SK-N-SH (cell line): Measurements from ENCODE around the gene TGM4. TPM values are rescaled to one million over a fixed set of nuclear protein-coding genes. Genes with fewer than 3 reads are reported as not detected.

Source experiments
- CTCF ChIA-PET: fragments of 300-600, 350-600 bp; formaldehyde crosslinking; extraction: SDS; loops from one replicate; lab custom pipeline; 2021; lab: Yijun Ruan, JAX
- POLR2A ChIA-PET: fragments of 350-600 bp; sonication (Branson Sonifier 250); formaldehyde crosslinking; extraction: SDS; loops from one replicate; lab custom pipeline; 2020; ENCODE audit warnings: antibody characterized with exemption, inconsistent platforms; lab: Yijun Ruan, JAX
- DNase-seq: peaks from one replicate; pipeline ENCODE4 v3.0.0; 2012
- H2AFZ ChIP-seq: fragments of 200-600 bp; sonication (generic); 2 replicates; pipeline ENCODE4 v1.8.1; 2016; ENCODE audit warnings: antibody characterized with exemption, mild to moderate bottlenecking, low read depth
- H3F3A ChIP-seq: fragments of 200-600 bp; sonication (generic); replicated peaks from 2 replicates; pipeline ENCODE3; 2016; ENCODE audit warnings: antibody characterized with exemption, mild to moderate bottlenecking; ENCODE audit not compliant: insufficient read depth
- H3K27ac ChIP-seq, 2 experiments: fragments of 200-500 bp in 1 of 2; fragments of 200-600 bp in 1 of 2; sonication (Bioruptor generic) in 1 of 2; sonication (generic), shearing (Covaris generic) in 1 of 2; 2 replicates each; pipeline versions ENCODE4 v1.5.1 to v1.6.1; 2014 to 2016; ENCODE audit warnings: low read depth in 2 of 2, inconsistent platforms in 1 of 2, low read length in 1 of 2, mild to moderate bottlenecking in 1 of 2, mixed read lengths in 1 of 2
- H3K27me3 ChIP-seq: fragments of 200-600 bp; sonication (generic), shearing (Covaris generic); 2 replicates; pipeline ENCODE4 v1.6.1; 2016; ENCODE audit warnings: mixed run types; ENCODE audit not compliant: insufficient read depth
- H3K36me3 ChIP-seq, 2 experiments: fragments of 200-500 bp in 1 of 2; fragments of 200-600 bp in 1 of 2; sonication (Bioruptor generic) in 1 of 2; sonication (generic) in 1 of 2; replicated peaks in 1 of 2; 2 replicates each; pipeline versions ENCODE3 to v1.5.1; 2014 to 2016; ENCODE audit warnings: low read length in 1 of 2, mild to moderate bottlenecking in 1 of 2; ENCODE audit not compliant: insufficient read depth in 2 of 2, control insufficient read depth in 1 of 2
- H3K4me1 ChIP-seq, 2 experiments: fragments of 200-500 bp in 1 of 2; fragments of 200-600 bp in 1 of 2; sonication (Bioruptor generic) in 1 of 2; sonication (generic), shearing (Covaris generic) in 1 of 2; 2 replicates each; pipeline versions ENCODE4 v1.5.1 to v1.6.1; 2014 to 2016; ENCODE audit warnings: low read depth in 1 of 2, low read length in 1 of 2, mixed run types in 1 of 2; ENCODE audit not compliant: insufficient read depth in 2 of 2, control insufficient read depth in 1 of 2
- H3K4me2 ChIP-seq: fragments of 200-600 bp; sonication (generic), shearing (Covaris generic); 2 replicates; pipeline ENCODE4 v1.6.1; 2017; ENCODE audit warnings: mixed run types
- H3K4me3 ChIP-seq, 2 experiments: fragments of 200-500 bp in 1 of 2; fragments of 200-600 bp in 1 of 2; sonication (Bioruptor generic) in 1 of 2; sonication (generic), shearing (Covaris generic) in 1 of 2; 2 replicates each; pipeline versions ENCODE4 v1.5.1 to v1.8.1; 2014 to 2016; ENCODE audit warnings: low read depth in 2 of 2, inconsistent platforms in 1 of 2, low read length in 1 of 2, mild to moderate bottlenecking in 1 of 2, mixed read lengths in 1 of 2, moderate library complexity in 1 of 2
- H3K79me2 ChIP-seq: fragments of 200-600 bp; sonication (generic); 2 replicates; pipeline ENCODE4 v1.8.1; 2017; ENCODE audit warnings: mild to moderate bottlenecking; ENCODE audit not compliant: insufficient read depth
- H3K9ac ChIP-seq: fragments of 200-600 bp; sonication (generic); 2 replicates; pipeline ENCODE4 v1.6.1; 2017; ENCODE audit warnings: mixed run types
- H3K9me2 ChIP-seq: fragments of 200-600 bp; sonication (generic); 2 replicates; pipeline ENCODE4 v1.6.1; 2017; ENCODE audit warnings: mixed run types
- H3K9me3 ChIP-seq: fragments of 200-600 bp; sonication (generic); 2 replicates; pipeline ENCODE4 v1.6.1; 2017; ENCODE audit warnings: mixed run types, mild to moderate bottlenecking, moderate library complexity
- H4K20me1 ChIP-seq: fragments of 200-600 bp; sonication (generic); 2 replicates; pipeline ENCODE4 v1.6.1; 2017; ENCODE audit warnings: mild to moderate bottlenecking, mixed run types; ENCODE audit not compliant: insufficient read depth
- EZH2phosphoT487 ChIP-seq: fragments of 200-600 bp; sonication (generic); IDR thresholded peaks from 2 replicates; pipeline ENCODE4 v1.6.1; 2017; ENCODE audit warnings: low read depth, mixed run types, mild to moderate bottlenecking, antibody characterized with exemption, moderate library complexity, borderline replicate concordance
- FOXJ3 ChIP-seq: sonication (generic); formaldehyde crosslinking; IDR thresholded peaks from 2 replicates; pipeline ENCODE4 v1.5.1; 2020; ENCODE audit warnings: mild to moderate bottlenecking, missing genetic modification reagents
- FOXM1 ChIP-seq: IDR thresholded peaks from 2 replicates; pipeline ENCODE4 v1.4.0; 2012; ENCODE audit warnings: low read depth, mild to moderate bottlenecking
- GATA2 ChIP-seq: sonication (generic); formaldehyde crosslinking; IDR thresholded peaks from 2 replicates; pipeline ENCODE4 v1.5.0; 2020; ENCODE audit warnings: mild to moderate bottlenecking, missing genetic modification reagents
- JUND ChIP-seq: IDR thresholded peaks from 2 replicates; pipeline ENCODE4 v1.4.0; 2012
- MEF2A ChIP-seq: IDR thresholded peaks from 2 replicates; pipeline ENCODE4 v1.4.0; 2012; ENCODE audit warnings: low read depth, borderline replicate concordance
- MXI1 ChIP-seq: IDR thresholded peaks from 2 replicates; pipeline ENCODE4 v1.6.1; 2012; ENCODE audit warnings: mild to moderate bottlenecking, low read depth, low read length, improper control_type of control experiment
- NRF1 ChIP-seq: IDR thresholded peaks from 2 replicates; pipeline ENCODE4 v1.6.1; 2012; ENCODE audit warnings: low read depth, mild to moderate bottlenecking, low read length
- RCOR1 ChIP-seq: fragments of 150-350 bp; IDR thresholded peaks from 2 replicates; pipeline ENCODE4 v1.6.1; 2017; ENCODE audit warnings: antibody characterized with exemption, low read length
- RXRA ChIP-seq: IDR thresholded peaks from 2 replicates; pipeline ENCODE4 v1.4.0; 2012; ENCODE audit warnings: low read depth, mild to moderate bottlenecking, borderline replicate concordance
- TAF1 ChIP-seq: IDR thresholded peaks from 2 replicates; pipeline ENCODE4 v1.6.1; 2012; ENCODE audit warnings: low read depth, mild to moderate bottlenecking, low read length, moderate library complexity, borderline replicate concordance
- TCF12 ChIP-seq: IDR thresholded peaks from 2 replicates; pipeline ENCODE4 v1.4.0; 2012
- TEAD4 ChIP-seq: IDR thresholded peaks from 2 replicates; pipeline ENCODE4 v1.4.0; 2012; ENCODE audit warnings: mild to moderate bottlenecking, borderline replicate concordance; ENCODE audit not compliant: insufficient read depth
- YY1 ChIP-seq: IDR thresholded peaks from 2 replicates; pipeline ENCODE4 v1.4.0; 2012; ENCODE audit warnings: low read depth, mild to moderate bottlenecking
- WGBS: methylation state at CpG from one replicate; pipeline ENCODE4 v1.1.6; 2017; ENCODE audit warnings: low lambda C conversion rate; 5-methylcytosine and 5-hydroxymethylcytosine counted together
- polyA plus RNA-seq, 3 experiments: library from polyadenylated mRNA; depleted of rRNA; stranded (reverse); fragments of >200 nt; gene quantifications; 2 replicates each; pipeline ENCODE4 v1.2.3, GENCODE V29; 2012
- TF ChIP-seq, protein P1 (sequence below): IDR thresholded peaks from 2 replicates; pipeline ENCODE4 v1.4.0; 2012; ENCODE audit warnings: low read depth, borderline replicate concordance
- TF ChIP-seq, protein P2 (sequence below): fragments of 150-350 bp; IDR thresholded peaks from 2 replicates; pipeline ENCODE4 v1.6.1; 2017; ENCODE audit warnings: antibody characterized with exemption, low read length, low read depth, borderline replicate concordance
- TF ChIP-seq, protein P3 (sequence below): fragments of 200-600 bp; sonication (generic); IDR thresholded peaks from 2 replicates; pipeline ENCODE4 v1.6.1; 2017; ENCODE audit warnings: antibody characterized with exemption, mild to moderate bottlenecking, moderate library complexity
- TF ChIP-seq, protein P4 (sequence below): IDR thresholded peaks from 2 replicates; pipeline ENCODE4 v1.4.0; 2012; ENCODE audit warnings: low read depth, borderline replicate concordance
- TF ChIP-seq, protein P5 (sequence below): IDR thresholded peaks from 2 replicates; pipeline ENCODE4 v1.6.1; 2012; ENCODE audit warnings: mild to moderate bottlenecking, low read depth, low read length, moderate library complexity

TGM4 gene
- polyA plus RNA-seq, 1 of the 3 experiments (the other 2 are of a cell fraction), result 0.12 TPM

DNA sequence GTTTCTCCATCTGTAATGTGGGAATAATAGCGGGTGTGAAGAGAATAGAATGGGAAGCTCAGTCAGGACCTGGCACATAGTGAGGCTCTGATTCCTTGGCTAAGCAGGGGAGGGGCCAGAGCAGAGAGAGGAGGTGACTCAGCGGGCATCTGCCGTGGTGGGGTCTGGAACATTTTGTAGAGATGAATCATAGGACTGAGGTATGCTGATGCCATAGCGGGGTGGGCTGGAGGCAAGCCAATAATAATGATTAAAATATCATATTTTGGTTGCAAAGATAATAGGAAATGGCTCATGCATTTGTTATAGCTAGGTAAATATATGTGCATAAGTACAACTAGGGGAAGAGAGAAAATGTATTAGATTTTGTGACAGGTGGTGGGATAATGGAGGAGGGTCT is 11.2 kb downstream of the TGM4 start (continued):
- TF ChIP-seq, protein P1, sequence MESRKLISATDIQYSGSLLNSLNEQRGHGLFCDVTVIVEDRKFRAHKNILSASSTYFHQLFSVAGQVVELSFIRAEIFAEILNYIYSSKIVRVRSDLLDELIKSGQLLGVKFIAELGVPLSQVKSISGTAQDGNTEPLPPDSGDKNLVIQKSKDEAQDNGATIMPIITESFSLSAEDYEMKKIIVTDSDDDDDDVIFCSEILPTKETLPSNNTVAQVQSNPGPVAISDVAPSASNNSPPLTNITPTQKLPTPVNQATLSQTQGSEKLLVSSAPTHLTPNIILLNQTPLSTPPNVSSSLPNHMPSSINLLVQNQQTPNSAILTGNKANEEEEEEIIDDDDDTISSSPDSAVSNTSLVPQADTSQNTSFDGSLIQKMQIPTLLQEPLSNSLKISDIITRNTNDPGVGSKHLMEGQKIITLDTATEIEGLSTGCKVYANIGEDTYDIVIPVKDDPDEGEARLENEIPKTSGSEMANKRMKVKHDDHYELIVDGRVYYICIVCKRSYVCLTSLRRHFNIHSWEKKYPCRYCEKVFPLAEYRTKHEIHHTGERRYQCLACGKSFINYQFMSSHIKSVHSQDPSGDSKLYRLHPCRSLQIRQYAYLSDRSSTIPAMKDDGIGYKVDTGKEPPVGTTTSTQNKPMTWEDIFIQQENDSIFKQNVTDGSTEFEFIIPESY, result peak; percentile 76; the same call in 1 of the 2 replicates
- TF ChIP-seq RCOR1, result no peak
- TF ChIP-seq, protein P2, sequence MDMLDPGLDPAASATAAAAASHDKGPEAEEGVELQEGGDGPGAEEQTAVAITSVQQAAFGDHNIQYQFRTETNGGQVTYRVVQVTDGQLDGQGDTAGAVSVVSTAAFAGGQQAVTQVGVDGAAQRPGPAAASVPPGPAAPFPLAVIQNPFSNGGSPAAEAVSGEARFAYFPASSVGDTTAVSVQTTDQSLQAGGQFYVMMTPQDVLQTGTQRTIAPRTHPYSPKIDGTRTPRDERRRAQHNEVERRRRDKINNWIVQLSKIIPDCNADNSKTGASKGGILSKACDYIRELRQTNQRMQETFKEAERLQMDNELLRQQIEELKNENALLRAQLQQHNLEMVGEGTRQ, result no peak
- TF ChIP-seq JUND, result peak; percentile 99
- TF ChIP-seq, protein P3, sequence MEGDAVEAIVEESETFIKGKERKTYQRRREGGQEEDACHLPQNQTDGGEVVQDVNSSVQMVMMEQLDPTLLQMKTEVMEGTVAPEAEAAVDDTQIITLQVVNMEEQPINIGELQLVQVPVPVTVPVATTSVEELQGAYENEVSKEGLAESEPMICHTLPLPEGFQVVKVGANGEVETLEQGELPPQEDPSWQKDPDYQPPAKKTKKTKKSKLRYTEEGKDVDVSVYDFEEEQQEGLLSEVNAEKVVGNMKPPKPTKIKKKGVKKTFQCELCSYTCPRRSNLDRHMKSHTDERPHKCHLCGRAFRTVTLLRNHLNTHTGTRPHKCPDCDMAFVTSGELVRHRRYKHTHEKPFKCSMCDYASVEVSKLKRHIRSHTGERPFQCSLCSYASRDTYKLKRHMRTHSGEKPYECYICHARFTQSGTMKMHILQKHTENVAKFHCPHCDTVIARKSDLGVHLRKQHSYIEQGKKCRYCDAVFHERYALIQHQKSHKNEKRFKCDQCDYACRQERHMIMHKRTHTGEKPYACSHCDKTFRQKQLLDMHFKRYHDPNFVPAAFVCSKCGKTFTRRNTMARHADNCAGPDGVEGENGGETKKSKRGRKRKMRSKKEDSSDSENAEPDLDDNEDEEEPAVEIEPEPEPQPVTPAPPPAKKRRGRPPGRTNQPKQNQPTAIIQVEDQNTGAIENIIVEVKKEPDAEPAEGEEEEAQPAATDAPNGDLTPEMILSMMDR, result no peak
- peak; percentile 76; the same call in 1 of the 2 replicates for TF ChIP-seq RXRA
- no peak for TF ChIP-seq GATA2 (CRISPR knock-in tag)
- TF ChIP-seq MEF2A, result 0 out of 2 replicates have a peak, but pooled peaks have one; percentile 13
- no peak for TF ChIP-seq MXI1
- no peak for TF ChIP-seq EZH2phosphoT487
- TF ChIP-seq, protein P4, sequence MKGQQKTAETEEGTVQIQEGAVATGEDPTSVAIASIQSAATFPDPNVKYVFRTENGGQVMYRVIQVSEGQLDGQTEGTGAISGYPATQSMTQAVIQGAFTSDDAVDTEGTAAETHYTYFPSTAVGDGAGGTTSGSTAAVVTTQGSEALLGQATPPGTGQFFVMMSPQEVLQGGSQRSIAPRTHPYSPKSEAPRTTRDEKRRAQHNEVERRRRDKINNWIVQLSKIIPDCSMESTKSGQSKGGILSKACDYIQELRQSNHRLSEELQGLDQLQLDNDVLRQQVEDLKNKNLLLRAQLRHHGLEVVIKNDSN, result no peak
- TF ChIP-seq FOXM1, result no peak
- TF ChIP-seq TCF12, result peak; percentile 97
- no peak for TF ChIP-seq TAF1

DNA sequence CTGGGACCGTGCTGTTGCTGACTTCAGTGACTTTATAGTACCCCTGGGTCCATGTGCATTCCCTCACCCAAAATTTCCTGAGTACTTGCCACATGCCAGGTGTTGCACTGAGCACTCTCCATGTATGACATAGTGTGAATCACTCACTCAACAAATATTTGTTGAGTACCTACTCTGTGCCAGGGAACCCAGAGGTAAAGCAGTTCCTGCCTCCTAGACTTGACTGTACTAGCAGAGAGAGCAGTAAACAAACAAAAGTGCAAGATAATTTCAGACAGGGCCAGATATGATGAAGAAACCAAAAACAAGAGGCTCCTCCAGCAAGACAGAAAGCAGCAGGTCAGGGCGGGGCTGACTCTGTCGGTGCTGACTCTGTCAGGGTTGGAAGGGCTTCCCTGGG is 12.2 kb downstream of the TGM4 start:
- Histone ChIP-seq H2AFZ (no peak overlapping the region), H3K9me2 (no peaks in the 10 kb centered on the region), H3K9me3 (no peaks in the 10 kb centered on the region), H3K4me3 (no peak overlapping the region), H3K36me3 (no peaks in the 10 kb centered on the region), H4K20me1 (no peaks in the 10 kb centered on the region)
- CTCF ChIA-PET, result interaction anchor here (0.8 kb wide), 1 partner anchor 16 kb away, joined by 4 read pairs; no protein-coding TSS in a partner anchor
- WGBS, result 64% methylated on average over 2 of the region's 3 CpGs
- DNase-seq, result no peak
- TF ChIP-seq TAF1 (no peak), NRF1 (no peak), YY1 (no peak), TEAD4 (no peak), FOXJ3 (CRISPR knock-in tag) (no peak)
- TF ChIP-seq, protein P5, sequence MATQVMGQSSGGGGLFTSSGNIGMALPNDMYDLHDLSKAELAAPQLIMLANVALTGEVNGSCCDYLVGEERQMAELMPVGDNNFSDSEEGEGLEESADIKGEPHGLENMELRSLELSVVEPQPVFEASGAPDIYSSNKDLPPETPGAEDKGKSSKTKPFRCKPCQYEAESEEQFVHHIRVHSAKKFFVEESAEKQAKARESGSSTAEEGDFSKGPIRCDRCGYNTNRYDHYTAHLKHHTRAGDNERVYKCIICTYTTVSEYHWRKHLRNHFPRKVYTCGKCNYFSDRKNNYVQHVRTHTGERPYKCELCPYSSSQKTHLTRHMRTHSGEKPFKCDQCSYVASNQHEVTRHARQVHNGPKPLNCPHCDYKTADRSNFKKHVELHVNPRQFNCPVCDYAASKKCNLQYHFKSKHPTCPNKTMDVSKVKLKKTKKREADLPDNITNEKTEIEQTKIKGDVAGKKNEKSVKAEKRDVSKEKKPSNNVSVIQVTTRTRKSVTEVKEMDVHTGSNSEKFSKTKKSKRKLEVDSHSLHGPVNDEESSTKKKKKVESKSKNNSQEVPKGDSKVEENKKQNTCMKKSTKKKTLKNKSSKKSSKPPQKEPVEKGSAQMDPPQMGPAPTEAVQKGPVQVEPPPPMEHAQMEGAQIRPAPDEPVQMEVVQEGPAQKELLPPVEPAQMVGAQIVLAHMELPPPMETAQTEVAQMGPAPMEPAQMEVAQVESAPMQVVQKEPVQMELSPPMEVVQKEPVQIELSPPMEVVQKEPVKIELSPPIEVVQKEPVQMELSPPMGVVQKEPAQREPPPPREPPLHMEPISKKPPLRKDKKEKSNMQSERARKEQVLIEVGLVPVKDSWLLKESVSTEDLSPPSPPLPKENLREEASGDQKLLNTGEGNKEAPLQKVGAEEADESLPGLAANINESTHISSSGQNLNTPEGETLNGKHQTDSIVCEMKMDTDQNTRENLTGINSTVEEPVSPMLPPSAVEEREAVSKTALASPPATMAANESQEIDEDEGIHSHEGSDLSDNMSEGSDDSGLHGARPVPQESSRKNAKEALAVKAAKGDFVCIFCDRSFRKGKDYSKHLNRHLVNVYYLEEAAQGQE, result no peak
- TF ChIP-seq, all 33 proteins: peak for 0
- Histone ChIP-seq H3K79me2 (no peaks in the 10 kb centered on the region), H3K27me3 (no peaks in the 10 kb centered on the region), H3K9ac (no peak overlapping the region), H3F3A (peaks cover 10% of the 10 kb centered on the region), H3K27ac (no peak overlapping the region), H3K4me2 (0 out of 2 replicates have a peak overlapping the region, but pooled peaks have one; percentile 21), H3K4me1 (peaks cover 6 to 21% of the 10 kb centered on the region in 2 experiments; a peak in 3 of 4 replicates)
- POLR2A ChIA-PET, result no interaction called here
